RPMI7951 (cell line): ENCODE results near the gene MOB3B. TPM values are rescaled to one million over a fixed set of nuclear protein-coding genes. Genes with fewer than 3 reads are reported as not detected.
"Not testable (repeated sequence)": the region's sequence is repeated elsewhere in the genome, so short reads cannot be mapped to it uniquely, and the experiment has no call there.

ENCODE experiments used
- DNase-seq: peaks from one replicate; pipeline ENCODE4 v3.0.0-alpha.2; 2012; ENCODE audit warnings: low read depth
- total RNA-seq: library from RNA; depleted of rRNA; stranded (reverse); fragments of >200 nt; shearing (Covaris generic); gene quantifications from 2 replicates; pipeline ENCODE4 v1.2.3, GENCODE V29; 2014

Gene MOB3B
- total RNA-seq, 1 experiment from 2014 or later: not detected

DNA sequence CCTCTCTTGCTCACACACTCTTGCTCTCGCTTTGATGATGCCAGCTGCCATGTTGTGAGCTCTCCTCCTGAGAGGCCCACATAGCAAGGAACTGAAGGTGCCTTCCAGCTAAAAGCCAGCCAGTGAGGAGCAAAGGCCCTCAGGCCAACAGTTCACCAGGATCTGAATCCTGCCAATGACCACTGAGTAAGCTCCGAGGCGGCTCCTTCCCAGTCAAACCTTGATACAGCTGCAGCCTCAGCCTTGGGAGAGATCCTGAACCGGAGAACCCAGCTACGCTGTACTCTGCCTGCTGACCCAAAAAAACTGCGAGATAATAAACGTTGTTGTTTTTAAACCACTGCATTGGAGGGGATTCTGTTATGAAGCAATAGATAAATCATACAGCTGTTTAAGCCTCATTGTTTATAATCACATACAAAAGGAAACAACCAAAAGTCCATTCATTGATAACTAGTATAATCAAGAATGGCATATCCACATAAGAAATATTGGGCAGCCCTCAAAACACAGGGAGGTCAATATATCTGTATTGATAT is 54.5 kb downstream of the MOB3B start:
- no peak for DNase-seq

DNA sequence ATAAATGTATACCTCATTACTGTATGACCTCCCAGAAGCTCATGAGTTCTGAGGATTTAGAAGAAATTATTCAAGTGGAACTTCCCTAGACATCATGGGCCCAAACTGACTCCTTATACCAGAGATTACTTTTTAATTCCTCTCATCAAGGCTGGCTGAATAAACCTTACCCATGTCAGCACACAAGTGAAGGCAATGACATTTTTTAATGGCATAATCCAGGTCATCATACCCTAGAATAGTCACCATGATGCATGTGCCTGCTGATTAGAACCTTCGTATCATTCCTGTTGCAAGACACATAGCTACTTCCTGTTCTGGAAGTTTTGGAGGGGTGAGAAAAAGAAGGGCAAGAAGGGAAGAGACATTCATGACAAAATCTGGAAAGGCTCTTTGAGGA is 55.3 kb downstream of the MOB3B start:
- no peak for DNase-seq

DNA sequence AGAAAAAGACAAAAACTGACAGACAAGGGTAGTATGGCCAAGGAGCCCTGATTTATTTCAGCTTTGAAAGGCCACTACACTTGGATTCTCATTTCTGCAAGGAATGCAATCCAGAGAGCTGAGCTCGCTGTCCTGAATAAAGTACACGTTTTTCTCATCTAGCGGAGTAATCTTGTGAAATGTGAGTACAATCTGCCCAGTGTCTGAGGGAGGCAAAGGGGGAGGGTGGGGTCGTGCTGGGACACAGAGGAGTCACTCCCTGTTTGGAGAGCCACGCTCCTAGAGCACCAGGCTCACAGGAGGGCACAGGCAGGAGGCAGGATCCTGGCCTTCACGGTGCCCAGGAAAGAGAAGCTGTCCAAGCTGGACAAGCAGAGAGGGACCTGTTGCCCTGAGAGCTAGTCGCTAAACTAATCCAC is 56.5 kb downstream of the MOB3B start:
- no peak for DNase-seq

DNA sequence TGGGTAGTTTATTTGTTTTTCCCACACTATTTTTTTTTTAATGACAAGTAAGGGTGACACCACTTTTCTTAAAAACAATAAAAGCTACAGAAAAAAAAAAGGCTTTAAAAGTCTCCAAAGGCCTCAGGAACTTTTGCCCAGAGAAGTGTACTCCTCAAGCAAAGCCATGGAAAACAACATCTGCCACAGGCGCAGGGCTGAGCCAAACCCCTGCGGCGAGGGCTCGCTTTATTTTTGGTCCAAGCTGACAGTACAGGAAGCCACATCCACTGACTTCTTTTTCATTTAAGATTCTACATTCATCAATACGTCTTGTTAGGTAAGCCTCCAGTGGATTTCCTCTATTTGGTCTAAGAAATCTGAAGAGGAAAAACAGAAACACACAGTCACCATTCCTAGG is 57.4 kb downstream of the MOB3B start:
- no peak for DNase-seq

DNA sequence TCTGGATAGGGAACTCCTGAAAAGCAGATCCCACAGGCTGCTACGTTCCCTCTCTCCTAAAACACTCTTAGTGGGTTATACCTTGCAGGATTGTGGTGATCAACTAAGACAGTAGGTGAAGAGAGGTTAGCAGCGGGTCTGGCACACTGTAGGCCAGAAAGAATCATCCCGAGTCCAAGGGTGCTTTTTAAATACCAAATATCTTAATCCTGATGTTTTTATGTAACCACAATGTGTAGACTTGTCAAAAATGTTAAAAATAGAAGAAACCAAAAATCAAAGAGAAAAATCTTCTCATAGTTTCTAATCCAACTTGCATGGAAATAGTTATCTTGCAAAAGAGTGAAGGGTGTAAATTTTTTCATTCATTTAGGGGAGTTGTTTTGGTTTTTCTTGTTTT is 57.8 kb downstream of the MOB3B start:
- DNase-seq: no peak

DNA sequence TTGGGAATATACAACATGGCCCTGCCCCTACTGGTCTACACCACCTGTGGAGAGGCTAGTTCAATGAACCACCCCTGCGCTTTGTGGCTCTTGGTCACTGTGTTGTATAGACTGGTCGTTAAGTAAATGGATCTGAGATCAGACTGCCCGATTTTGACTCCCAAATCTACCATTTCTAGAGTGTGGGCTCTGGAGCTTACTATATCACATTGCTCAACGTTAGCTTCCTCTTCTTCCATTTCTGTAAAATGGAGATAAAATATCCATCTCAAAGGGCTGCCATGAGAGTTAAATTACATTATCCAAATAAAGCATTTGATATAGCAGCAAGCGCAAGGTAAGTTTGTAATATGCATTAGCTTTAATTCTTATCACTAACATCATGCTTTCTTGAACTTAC is 58.2 kb downstream of the MOB3B start:
- no peak for DNase-seq

DNA sequence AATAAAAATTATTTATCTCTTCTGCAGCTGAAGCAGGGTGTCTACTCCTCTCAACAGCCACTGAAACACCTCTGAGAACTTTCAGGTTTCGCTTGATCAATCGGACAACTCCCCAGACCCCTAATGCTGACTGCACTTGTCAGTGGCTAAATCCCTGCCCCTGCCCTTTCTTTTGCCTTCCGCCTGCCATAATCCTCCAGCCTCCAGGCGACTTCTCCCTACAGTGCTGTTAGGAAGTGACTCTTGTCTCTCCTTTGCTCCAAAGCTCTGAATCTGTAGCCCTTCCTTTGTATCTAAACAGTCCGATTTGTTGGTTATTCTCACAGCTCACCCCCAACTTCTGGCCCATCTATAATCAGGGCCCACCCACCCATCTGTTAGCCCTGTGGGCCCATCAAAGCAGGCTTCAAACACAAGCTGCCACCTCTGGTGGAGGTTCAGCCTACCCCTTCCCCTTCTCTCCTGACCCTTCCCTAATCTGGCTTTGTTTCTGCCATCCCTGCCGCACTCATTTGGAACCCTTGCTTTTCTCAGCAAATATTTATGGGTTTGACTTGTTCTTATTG is 59.2 kb downstream of the MOB3B start:
- no peak for DNase-seq

DNA sequence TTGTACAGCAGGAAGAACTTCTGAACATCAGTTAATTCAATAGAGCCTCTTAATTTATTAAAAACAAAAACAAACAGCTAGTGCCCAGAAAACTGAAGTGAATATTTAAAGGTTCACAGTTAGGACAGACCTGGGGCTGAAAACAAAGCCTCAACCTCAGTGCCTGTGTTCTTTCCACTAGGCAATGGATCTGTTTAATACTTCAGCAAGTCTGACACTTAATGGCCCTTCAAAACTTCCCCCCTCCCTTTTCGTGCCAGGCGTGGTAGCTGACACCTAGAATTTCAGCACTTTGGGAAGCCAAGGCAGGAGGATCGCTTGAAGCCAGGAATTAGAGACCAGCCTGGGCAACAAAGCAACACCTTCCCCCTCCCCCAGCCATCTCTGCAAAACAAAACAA is 60.1 kb downstream of the MOB3B start:
- DNase-seq: no peak

DNA sequence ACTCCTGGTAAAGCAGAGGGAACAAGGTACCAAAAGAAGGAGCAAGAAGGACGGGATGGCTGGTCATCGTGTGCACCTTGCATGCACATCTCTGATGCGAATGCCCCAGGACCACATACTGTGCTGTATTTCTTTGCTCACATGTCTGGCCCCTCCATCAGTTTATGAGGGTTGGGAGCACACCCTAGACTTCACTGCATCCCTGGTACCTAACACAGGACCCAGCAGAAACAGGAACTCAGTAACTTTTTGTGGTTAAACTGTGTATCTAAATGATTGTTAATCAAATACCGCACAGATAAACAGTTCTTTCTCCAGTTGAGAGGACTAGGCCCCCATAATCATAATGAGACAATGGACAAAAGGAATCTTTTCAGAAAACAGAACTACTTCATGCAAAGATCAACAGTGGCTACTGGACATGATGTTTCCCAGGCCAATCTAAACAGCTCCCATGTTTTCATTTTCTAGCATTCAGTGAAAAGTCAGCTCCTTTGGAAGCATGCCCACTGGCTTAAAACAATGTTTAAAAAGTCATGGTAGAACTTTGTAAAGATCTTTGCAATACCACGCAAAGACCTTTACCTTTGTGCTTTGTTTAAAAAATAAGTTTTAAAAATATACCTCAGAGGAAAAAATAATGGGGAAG is 61.0 kb downstream of the MOB3B start:
- DNase-seq: no peak

DNA sequence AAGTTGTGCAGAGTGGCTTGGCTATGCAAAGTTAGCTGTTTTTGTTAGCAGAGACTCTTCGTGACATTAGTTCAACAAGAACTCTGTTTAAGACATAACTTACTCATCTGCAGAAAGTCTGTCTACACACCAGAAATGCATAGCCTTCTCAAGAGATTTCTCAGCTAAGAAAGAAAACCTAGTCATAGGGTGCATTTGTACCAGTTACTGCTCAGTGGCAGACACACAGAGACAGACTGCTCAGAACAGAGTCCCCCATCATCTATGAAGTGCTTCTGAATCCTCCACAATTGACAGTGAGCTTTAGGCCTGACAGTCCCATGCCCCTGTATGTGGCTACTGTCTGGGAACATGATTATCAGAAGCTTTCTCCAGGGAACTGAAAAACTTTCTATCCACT is 61.6 kb downstream of the MOB3B start:
- DNase-seq: no peak

DNA sequence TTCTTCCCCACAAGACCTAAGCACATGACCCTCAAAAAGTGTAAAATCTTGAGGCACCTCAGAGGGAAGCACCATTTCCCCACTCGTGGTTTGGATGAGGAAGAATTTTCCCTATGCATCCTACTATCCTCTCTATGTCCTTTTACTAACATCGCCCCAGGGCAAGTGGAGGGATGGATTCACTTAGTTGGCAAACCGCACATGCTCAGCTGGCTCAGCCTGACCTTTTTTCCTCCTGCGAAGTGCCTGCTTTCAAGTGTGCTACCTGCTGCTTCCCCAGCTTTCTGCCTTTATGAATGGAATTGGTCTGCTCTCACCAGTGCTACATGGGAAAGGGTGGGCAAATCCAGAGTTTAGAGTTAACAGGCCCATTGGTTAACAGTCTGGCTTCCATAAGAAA is 62.1 kb downstream of the MOB3B start:
- DNase-seq: peak; percentile 14

DNA sequence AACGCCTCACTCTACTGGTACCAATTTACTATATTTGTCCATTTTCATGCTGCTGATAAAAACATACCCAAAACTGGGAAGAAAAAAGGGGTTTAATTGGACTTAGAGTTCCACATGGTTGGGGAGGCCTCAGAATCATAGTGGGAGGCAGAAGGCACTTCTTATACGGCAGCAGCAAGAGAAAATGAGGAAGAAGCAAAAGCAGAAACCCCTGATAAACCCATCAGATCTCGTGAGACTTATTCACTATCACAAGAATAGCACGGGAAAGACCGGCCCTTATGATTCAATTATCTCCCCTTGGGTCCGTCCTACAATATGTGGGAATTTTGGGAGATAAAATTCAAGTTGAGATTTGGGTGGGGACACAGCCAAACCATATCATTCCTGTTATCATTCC is 63.1 kb downstream of the MOB3B start:
- DNase-seq: not testable (repeated sequence)

DNA sequence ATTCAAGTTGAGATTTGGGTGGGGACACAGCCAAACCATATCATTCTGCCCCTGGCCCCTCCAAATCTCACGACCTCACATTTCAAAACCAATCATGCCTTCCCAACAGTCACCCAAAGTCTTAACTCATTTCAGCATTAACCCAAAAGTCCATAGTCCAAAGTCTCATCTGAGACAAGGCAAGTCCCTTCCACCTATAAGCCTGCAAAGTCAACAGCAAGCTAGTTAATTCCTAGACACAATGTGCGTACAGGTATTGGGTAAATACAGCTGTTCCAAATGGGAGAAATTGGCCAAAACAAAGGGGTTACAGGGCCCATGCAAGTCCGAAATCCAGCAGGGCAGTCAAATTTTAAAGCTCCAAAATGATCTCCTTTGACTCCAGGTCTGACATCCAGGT is 64.7 kb downstream of the MOB3B start:
- not testable (repeated sequence) for DNase-seq

DNA sequence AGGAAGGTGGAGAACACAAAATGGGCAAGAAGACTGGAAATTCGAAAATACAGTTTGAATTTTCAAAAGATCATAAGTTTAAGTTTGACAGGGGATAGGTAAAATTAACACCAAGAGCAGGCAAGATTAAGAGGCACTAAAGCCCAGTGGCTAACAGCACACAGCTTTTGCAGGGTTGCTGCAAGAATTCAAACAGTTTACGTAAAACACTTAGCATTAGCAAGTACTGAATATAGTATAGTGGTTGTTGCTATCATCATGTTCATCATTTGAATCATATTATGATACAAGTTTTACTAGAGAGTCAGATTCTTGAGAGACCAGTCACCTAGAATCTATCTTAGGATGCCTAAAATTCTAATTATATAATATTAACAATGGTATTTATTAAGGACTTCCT is 66.8 kb downstream of the MOB3B start:
- no peak for DNase-seq

DNA sequence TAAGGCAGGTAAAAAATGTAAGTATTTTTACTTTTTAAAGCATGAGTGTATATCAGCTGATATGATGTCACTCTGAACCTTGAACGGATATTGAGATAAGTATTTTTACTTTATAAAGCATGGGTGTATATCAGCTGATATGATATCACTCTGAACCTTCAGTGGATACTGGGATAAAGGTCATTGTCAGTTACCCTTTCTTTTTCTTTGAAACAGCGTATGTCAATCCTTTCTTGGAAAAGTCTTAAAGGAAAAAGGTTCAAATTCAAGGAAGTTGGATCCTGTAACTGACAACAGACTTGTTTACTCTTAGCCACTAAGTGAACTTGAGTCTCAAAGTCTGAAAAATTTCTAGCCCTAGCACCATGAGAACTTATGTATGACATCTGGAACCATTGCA is 67.2 kb downstream of the MOB3B start:
- DNase-seq: no peak

DNA sequence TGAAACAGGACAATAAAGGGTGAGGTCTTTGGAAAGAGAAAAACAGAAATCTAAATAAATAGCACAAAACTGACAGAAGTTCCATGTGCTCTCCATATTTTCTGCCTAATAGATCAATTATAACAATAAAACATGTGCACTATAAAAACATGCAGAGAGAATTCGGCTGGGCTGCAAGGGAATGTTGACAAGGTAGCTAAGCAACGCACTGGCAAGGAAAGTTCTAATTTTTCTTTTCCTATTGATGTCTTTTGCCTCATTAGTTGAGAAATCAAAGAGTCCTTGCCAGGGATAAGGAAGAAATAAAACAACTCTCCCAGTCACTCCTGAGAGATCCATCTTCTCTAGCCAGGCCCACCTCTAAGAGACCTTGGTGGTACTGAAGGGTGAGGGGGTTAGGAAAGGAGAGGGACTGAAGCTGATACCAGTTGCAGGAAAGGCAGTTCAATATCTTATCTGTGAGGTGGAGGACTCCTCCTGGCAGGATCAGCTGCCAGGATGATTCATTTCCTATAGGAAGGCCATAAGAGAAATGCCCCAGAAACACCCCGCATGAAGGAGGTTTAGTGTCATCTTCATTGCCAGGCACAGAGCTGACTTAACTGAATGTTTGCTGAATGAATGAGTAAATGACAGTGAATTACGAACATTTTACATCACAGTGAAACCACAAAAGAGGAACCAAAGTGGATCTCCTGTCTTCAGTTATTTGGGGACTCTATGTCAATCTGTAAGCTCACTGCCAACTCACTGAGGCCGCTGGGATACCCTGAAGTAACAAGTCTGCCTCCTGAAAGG is 69.2 kb downstream of the MOB3B start:
- DNase-seq: no peak

DNA sequence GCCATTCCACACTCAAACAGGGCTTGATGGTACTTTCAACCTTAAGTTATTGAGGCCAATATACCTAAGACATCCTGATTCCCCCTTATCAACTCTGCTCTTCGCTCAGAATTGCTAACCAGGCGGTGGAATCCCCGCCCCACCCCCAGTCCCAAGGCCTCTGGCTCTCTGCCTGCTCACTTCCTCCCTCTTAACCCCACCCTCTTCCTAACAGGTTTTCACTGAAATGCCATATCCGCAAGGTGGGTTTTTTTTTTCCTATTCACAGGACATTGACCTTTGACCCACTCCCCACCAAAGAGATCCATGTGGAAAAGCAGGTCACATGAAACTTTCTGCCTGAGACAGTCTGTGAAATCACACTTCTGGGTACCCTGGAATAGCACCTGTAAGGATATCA is 72.2 kb downstream of the MOB3B start:
- DNase-seq: no peak

DNA sequence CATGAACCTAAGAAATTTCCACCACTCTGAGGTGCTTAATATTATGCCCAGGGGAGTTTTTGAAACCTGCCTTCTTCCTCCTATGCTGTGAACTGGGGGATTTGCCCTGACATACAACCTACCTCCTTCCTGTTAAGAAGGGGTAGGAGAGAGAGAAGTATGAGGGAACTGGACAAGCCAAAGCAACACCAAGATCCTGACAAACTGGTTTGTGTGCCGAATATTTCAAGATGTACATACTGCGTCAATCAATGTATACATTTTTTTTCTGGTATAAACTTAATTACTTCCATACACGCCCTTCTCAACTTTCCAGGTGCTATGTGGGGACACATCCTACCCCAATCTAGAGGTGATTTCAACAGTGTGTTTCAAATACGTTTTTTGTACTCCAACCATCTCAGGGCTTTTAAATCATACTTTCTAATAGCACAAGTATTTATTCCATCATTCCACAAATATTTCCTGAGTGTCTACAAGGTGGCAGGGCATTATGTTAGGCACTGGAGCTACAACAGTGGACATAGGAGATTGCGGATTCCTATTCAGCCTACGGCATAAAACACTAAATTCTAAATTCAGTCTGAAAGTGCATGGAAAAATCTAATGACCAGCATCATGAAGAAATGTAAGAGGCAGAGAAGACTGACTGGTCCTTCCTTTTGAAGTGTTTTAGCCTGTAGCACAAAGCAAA is 75.6 kb downstream of the MOB3B start:
- DNase-seq: no peak

DNA sequence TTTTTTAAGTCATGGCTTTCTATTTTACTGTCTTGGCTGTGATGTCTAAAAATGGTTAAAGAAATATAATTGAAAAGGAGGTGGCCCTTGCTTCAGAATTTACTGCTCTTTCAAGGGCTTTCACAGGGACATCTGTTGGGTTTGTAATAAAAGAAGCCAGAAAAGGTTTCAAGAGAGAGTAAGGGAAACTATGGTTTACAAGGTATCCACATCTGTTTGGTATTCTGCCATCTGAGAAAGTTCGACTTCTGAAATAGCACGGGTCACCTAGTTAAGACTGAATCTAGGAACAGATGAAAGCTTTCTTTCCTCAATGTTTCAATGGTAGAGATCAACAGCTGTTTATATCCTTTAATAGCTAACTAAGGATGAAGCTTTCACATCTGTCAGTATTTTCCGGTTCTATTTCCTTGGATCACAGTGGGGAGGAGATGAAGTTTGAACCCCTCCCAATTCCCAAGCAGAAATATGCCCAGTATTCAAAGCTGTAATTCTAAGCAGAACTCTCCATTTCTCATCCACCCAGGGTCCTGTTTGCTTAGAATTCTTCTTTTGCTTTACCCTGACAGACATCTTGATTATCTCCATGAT is 78.3 kb downstream of the MOB3B start:
- DNase-seq: no peak

DNA sequence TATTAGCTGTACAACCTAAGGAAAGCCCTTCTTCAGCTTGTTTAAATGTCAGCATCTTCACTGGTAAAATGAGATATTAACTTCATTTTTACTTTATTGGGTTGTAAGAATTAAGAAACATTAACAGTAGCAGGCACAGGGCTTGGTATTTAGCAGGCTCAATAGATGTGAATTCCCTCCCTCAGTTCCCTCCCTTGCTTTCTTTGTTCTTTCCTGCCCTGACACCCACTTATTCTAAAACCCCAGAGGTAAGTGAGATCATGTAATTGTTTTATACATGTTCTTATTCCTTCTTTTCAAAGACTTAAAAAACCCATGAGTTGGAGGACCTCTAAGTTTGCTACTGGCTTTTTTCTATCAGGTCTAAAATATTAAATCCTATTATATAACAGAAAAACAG is 78.9 kb downstream of the MOB3B start:
- DNase-seq: no peak

DNA sequence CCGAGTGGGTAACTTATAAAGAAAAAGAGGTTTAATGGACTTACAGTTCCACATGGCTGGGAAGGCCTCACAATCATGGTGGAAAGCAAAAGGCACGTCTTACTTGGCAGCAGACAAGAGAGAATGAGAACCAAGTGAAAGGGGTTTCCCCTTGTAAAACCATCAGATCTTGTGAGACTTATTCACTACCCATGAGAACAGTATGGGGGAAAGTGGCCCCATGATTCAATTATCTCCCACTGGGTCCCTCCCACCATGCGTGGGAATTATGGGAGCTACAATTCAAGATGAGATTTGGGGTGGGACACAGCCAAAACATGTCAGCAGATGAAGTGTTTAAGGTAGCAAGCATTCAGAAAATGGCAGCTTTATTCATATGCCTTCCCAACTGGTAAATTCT is 81.3 kb downstream of the MOB3B start:
- not testable (repeated sequence) for DNase-seq
